Transverse colon (tissue), 4 donors: ENCODE measurements around the gene CRYGA.

Experiments used
- EP300 ChIP-seq: sonication (generic); formaldehyde crosslinking; IDR thresholded peaks from one replicate; pipeline ENCODE4 v1.6.1; 2017; ENCODE audit warnings: antibody characterized with exemption, low read depth
- POLR2A ChIP-seq: fragments of 450-650 bp; IDR thresholded peaks from one replicate; pipeline ENCODE4 v1.6.1; 2016; ENCODE audit warnings: antibody characterized with exemption, mild to moderate bottlenecking, moderate library complexity
- POLR2AphosphoS5 ChIP-seq, 3 donors: sonication (generic); formaldehyde crosslinking; IDR thresholded peaks; one replicate each; pipeline ENCODE4 v1.6.1; 2016; ENCODE audit warnings: antibody characterized with exemption in 3 of 3
- TF ChIP-seq, protein P1 (sequence below), 5 experiments: fragments of 200-600 bp in 3 of 5; fragments of 450-650 bp in 2 of 5; sonication (generic) in 3 of 5; IDR thresholded peaks; 1 replicate in 2 of 5; 2 replicates in 3 of 5; pipeline ENCODE4 v1.5.1; 2016 to 2017; ENCODE audit warnings: antibody characterized with exemption in 5 of 5, inconsistent platforms in 3 of 5, mild to moderate bottlenecking in 2 of 5, moderate library complexity in 1 of 5

- no peak for TF ChIP-seq POLR2A
- TF ChIP-seq, protein P1, sequence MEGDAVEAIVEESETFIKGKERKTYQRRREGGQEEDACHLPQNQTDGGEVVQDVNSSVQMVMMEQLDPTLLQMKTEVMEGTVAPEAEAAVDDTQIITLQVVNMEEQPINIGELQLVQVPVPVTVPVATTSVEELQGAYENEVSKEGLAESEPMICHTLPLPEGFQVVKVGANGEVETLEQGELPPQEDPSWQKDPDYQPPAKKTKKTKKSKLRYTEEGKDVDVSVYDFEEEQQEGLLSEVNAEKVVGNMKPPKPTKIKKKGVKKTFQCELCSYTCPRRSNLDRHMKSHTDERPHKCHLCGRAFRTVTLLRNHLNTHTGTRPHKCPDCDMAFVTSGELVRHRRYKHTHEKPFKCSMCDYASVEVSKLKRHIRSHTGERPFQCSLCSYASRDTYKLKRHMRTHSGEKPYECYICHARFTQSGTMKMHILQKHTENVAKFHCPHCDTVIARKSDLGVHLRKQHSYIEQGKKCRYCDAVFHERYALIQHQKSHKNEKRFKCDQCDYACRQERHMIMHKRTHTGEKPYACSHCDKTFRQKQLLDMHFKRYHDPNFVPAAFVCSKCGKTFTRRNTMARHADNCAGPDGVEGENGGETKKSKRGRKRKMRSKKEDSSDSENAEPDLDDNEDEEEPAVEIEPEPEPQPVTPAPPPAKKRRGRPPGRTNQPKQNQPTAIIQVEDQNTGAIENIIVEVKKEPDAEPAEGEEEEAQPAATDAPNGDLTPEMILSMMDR (IDR thresholded peaks at IDR 0.05): no peak
- no peak for TF ChIP-seq EP300
- TF ChIP-seq POLR2AphosphoS5 (IDR thresholded peaks at IDR 0.05): no peak
These were observed 27.3 kb downstream of the CRYGA start for GRCh38 chr2:208135794-208136715.
